GM12892 (cell line): ENCODE data around the gene HIF3A.

Source experiments
- POLR2A ChIP-seq: IDR thresholded peaks from 2 replicates; pipeline ENCODE4 v1.6.1; 2011; ENCODE audit warnings: low read depth, low read length, control low read depth
- POLR2AphosphoS5 ChIP-seq: IDR thresholded peaks from 2 replicates; pipeline ENCODE4 v1.6.1; 2011; ENCODE audit warnings: low read depth, low read length, control low read depth
- TAF1 ChIP-seq: IDR thresholded peaks from 2 replicates; pipeline ENCODE4 v1.6.1; 2011; ENCODE audit warnings: low read depth, mild to moderate bottlenecking, control low read depth, low read length, borderline replicate concordance

- TF ChIP-seq POLR2A = no peak
- TF ChIP-seq POLR2AphosphoS5 = no peak
- no peak for TF ChIP-seq TAF1
Observed at GRCh38 chr19:46345157-46345556, 48.3 kb downstream of the HIF3A start.
